DMS79 treated with DMSO at 0.1 percent for 48 hours (cell line): ENCODE data around the gene IRAK2.

Experiments used
- DNase-seq: peaks from one replicate; lab custom pipeline; 2025; lab: John Stamatoyannopoulos, UW

IRAK2 gene

DNA sequence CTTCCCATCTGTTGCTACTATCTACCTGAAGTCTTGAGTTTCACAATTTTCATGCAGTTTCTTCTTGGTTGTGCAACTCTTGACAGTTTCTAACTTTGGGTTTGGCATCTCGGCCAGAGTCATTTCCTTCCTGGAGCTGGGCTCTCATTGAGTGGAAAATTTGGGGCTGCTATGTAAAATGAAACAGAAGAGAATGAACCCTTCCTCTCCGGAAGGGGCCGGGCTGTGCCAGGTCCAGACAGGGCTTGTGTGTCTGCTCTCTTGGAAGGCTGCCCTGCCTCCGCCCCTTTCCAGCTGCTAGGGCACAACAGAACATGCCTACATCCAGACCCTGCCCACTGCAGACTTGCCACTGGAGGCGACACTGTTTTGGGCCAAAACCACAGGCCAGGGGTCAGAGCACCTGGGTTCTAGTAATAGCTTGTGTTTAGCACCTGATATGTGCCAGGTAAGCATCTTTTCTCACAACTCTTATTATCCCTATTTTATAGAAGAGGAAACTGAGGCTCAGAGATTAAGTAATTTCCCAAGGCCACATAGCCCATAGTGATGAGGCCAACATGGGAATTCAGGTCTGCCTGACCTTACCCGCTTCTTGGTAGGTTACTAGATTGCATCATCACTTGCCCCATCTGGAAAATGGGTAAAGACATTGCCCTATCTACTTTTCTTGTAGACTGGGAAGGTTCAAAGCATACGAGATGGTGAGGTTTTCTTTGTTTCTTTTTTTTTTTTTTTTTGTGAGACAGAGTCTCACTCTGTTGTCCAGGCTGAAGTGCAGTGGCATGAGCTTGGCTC lies 25.0 kb downstream of the IRAK2 start:
- no peak for DNase-seq

GRCh38 chr3:10192953-10193691 lies 28.4 kb downstream of the IRAK2 start:
- no peak for DNase-seq

- DNase-seq = no peak
Observed at GRCh38 chr3:10193692-10194327, 29.1 kb downstream of the IRAK2 start.

GRCh38 chr3:10194328-10195071 lies 29.8 kb downstream of the IRAK2 start:
- no peak for DNase-seq

GRCh38 chr3:10195366-10196089 lies 30.8 kb downstream of the IRAK2 start:
- DNase-seq = no peak

DNA sequence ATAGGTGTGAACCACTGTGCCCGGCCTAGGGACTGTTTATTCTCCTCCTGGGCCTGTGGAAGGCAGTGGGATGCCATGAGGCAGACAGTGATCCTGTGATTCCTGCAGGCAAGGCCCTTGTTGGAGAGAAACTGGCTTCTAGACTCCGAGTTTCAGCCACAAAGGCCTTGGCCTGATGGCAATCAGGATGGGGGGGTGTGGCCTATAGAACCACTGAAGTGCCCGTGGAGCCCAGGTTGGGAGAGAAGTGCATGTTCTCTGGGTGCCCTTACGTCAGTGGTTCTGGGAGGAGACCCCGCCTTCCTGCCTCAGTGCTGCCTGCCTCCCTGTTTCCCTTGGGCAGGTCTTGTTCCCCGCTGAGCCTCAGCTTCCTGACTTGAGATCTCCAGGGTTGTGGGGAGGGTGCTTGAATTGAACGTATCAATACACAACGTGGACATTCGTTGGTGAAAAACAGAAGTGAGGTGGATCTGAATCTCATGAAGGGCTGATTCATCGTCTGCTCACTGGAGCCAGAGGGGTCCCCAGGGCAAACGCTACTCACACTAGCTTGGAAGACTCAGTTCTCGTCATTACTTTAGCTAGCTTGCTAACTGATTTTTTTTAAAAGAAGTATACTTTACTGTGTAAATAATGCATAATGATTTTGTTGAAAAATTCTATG lies 31.8 kb downstream of the IRAK2 start:
- no peak for DNase-seq

GRCh38 chr3:10198226-10198625 lies 33.5 kb downstream of the IRAK2 start:
- DNase-seq = no peak

DNA sequence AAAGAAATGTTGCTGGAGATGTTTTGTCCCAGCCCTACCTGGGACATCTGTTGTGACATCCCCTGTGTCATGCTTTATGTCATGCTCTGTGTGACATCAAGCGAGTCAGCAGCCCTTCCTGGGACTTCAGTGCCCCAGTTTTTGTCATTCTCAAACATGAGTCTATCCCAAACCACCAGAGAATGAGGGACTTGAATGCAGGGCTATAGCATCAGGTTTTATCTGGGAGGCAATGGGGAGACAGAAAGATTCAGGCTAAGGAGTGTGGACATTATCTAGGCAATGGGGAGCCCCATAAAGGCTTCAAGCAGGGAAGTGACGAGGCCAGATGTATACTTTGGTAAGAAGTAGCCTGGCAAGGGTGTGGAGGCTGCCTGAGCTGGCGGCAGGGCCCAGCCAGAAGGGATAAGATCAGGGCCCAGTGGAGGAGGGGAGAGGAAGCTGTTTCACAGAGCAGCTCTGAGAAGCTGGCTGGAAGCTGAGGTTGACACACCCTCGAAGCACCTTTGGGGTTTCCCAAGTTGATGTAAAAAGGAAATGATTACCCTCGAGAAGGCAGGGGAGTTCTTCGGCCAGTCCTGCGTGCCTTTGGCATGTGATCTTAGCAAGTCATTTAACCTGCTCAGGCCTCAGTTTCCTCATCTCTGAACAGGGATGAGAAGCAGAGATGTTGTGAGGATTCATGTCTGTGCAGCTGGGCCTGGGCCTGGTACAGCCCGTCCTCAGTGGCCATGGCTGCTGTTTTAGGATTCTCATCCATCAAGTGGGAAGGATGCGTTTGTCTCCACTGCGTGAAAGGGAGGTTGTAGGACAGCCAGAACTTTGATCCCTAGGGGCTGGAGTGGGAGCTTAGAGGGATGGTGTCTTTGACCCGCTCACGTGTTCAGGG lies 34.3 kb downstream of the IRAK2 start:
- no peak for DNase-seq

DNA sequence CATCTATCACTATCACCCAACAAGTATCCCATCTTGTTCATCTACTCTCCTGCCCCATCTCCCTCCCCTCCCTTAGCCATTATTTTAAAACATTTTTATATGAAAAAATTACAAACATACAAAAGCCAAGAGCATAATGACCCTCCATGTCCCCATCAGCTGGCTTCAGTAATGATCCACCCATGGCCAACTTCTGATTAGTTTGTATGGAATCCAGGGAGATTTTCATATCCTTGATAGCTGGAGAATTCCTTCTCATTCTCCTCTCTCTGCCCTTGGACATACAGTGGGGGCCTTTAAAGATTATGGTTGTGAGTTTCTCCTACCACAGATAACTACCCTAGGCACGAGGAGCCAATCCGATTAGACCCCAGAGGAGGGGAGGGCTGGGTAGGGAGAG lies 40.2 kb downstream of the IRAK2 start:
- DNase-seq = no peak

GRCh38 chr3:10205451-10206165 lies 40.9 kb downstream of the IRAK2 start:
- DNase-seq = no peak

GRCh38 chr3:10206166-10206511 lies 41.4 kb downstream of the IRAK2 start:
- no peak for DNase-seq

- no peak for DNase-seq
Observed at GRCh38 chr3:10213156-10213792, 48.6 kb downstream of the IRAK2 start.

DNA sequence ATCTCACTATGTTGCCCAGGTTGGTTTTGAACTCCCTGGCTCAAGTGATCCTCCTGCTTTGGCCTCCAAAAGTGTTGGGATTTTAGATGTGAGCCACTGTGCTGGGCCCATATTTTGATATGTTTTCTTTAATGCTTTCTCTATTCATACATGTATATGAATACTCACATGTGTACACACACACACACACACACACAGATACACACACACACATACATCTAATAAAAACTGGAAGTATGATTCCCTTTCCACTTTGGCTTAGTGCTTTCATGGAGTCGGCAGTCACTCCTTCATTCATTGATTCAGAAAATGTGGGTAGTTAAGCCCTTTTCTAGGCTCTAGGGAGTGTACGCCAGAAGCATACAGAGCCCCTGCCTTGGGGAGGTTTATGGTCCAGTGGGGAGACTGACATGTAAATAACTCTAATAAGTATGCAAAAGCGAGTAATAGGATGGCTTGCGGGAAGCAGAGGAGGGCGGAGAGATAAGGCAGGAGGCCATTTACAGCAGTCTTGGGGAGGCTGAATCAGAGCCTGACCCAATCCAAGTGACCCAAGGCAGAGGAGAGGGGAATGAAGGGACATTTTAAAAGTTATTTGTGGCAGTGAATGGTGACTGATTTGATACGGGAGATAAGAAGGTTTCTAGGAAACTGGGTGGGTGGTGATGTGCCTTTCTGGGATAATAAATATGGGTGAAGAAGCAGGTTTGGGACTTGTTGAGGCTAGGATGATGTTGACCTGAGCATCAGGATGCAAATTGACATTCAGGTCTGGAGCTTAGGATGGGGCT lies 51.1 kb downstream of the IRAK2 start:
- no peak for DNase-seq

DNA sequence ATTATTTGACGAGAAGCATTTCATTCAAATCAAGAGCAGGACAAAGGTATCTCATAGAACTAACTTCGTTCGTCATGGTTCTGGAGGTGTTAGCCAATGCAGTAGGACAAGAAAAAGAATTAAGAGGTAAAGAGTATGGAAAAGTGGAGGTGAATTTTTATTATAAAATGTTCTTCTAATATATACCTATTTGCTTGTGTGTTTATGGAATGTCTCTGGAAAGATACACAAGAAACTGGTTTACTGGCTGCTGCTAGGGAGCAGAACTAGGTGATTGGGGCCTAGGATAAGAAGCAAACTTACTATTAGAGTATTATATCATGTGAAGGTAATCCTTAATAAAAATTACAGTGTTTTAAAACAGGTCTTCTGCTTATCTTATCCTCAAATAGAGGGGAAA lies 52.6 kb downstream of the IRAK2 start:
- DNase-seq = no peak

DNA sequence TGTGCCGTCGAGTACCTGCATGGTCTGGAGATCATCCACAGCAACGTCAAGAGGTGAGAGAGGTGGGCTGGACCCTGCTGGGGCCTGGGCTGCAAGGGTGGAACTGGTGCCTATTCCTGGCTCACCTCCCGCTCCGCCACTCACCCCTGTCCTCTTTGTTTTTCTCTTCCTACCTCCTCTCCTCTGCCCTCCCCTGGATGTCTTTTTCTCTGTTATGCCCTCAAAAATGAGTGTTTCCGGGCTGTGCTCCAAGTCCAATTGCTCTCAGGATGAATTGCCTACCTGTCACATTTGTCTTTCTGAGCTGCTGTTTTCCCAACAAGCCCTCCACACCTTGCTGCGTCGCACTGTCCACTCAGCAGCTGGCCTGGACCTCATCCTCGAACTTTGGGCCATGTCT lies 55.0 kb downstream of the IRAK2 start:
- peak; percentile 26 for DNase-seq

- DNase-seq = no peak
Observed at GRCh38 chr3:10223676-10224639, 59.2 kb downstream of the IRAK2 start.
